Epithelial cell of proximal tubule (primary cell): ENCODE measurements around the gene U2AF1L4. TPM values are rescaled to one million over a fixed set of nuclear protein-coding genes. Genes with fewer than 3 reads are reported as not detected.

Source experiments
- DNase-seq: peaks from one replicate; pipeline ENCODE4 v3.0.0-alpha.2; 2011; ENCODE audit warnings: low read depth
- H3K4me3 ChIP-seq: 2 replicates; pipeline ENCODE4 v1.5.1; 2011; ENCODE audit warnings: low read depth, mild to moderate bottlenecking, low read length
- CTCF ChIP-seq: conservative IDR thresholded peaks from 2 replicates; pipeline ENCODE4 v1.5.1; 2012; ENCODE audit warnings: low read depth, mild to moderate bottlenecking, low read length
- total RNA-seq: library from RNA; depleted of rRNA; stranded (reverse); fragments of >200 nt; gene quantifications from 2 replicates; pipeline ENCODE4 v1.2.3, GENCODE V29; 2015

U2AF1L4 gene
- total RNA-seq, 1 donor from 2014 or later = 5.9 TPM

DNA sequence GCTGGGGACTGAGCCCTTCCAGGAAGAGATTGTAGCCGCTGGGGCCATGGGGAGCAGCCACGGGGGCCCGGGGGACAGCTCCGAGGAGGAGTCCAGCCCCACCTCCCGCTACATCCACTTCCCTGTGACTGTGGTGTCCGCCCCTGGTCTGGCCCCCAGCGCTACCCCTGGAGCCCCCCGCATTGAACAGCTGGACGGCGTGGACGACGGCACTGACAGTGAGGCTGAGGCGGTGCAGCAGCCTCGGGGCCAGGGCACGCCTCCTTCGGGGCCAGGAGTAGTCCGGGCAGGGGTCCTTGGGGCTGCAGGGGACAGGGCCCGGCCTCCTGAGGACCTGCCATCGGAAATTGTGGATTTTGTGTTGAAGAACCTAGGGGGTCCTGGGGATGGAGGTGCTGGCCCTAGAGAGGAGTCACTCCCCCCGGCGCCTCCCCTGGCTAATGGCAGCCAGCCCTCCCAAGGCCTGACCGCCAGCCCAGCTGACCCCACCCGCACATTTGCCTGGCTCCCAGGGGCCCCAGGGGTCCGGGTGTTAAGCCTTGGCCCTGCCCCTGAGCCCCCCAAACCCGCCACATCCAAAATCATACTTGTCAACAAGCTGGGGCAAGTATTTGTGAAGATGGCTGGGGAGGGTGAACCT is 12.6 kb downstream of the U2AF1L4 start:
- no peak overlapping the region for H3K4me3 ChIP-seq
- no peak for DNase-seq

DNA sequence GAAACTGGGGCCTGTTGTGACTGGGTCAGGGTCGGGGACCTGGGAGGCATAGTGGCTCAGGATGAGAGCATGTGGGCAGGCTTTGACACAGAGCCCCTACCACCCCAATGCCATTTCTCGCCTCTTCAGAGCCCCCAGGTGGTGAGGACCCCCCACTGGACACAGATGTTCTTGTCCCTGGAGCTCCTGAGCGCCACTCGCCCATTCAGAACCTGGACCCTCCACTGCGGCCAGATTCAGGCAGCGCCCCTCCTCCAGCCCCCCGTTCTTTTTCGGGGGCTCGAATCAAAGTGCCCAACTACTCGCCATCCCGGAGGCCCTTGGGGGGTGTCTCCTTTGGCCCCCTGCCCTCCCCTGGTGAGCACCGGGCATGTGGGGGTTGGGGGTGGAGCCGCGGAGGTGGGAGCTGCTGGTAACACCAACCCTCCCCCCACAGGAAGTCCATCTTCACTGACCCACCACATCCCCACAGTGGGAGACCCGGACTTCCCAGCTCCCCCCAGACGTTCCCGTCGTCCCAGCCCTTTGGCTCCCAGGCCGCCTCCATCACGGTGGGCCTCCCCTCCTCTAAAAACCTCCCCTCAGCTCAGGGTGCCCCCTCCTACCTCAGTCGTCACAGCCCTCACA is 13.3 kb downstream of the U2AF1L4 start:
- DNase-seq = no peak
- H3K4me3 ChIP-seq = no peak overlapping the region
- no peak for TF ChIP-seq CTCF

More for the DNA sequence above, 12.6 kb downstream of the U2AF1L4 start:
- TF ChIP-seq CTCF = no peak

GRCh38 chr19:35731353-35731752 is 13.9 kb downstream of the U2AF1L4 start:
- DNase-seq = no peak
- no peak overlapping the region for H3K4me3 ChIP-seq
- no peak for TF ChIP-seq CTCF

DNA sequence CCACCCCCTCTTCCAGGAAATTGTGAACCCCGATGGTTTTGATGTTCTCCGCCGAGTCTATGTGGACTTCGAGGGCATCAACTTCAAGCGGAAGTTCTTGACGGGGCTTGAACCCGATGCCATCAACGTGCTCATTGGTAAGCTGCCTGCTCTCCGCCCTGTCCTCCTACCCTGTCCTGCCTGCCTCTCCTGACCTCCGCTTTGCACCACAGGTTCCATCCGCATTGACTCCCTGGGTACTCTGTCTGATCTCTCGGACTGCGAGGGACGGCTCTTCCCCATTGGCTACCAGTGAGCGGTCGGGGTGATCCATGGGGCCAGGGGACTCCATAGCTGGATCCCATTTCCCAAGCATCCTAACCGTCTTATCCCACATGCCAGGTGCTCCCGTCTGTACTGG is 14.9 kb downstream of the U2AF1L4 start:
- TF ChIP-seq CTCF = no peak
- H3K4me3 ChIP-seq = no peak overlapping the region
- no peak for DNase-seq

DNA sequence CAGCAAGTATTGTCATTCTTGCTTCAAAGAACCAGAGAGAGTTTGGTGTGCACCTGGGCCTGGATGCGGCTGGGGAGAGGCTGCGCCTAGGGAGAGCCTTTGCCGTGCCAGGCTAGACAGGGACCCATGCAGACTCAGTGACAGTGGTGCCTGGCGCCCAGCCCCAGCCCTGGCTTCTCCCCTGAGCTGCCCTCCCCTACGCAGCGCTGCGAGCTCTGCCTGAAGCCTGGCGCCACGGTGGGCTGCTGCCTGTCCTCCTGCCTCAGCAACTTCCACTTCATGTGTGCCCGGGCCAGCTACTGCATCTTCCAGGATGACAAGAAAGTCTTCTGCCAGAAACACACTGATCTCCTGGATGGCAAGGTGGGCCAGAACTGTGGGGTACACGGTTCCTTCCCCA is 15.5 kb downstream of the U2AF1L4 start:
- TF ChIP-seq CTCF = no peak

DNA sequence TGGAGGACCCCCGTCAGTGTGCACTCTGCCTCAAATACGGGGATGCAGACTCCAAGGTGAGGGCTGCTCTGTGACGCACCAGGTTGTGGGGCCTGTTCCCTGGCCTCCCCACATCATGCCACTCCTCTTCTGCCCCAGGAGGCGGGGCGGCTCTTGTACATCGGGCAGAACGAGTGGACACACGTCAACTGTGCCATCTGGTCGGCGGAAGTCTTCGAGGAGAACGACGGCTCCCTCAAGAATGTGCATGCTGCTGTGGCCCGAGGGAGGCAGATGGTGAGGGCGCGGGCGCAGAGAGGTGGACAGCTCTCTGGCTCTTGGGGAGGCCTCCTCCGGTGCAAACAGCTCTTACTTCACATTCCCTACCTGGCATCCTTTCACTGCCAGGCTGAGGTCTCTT is 16.2 kb downstream of the U2AF1L4 start:
- no peak for DNase-seq
- no peak for TF ChIP-seq CTCF
- H3K4me3 ChIP-seq = no peak overlapping the region

More for the DNA sequence above, 15.5 kb downstream of the U2AF1L4 start:
- no peak for DNase-seq
- no peak overlapping the region for H3K4me3 ChIP-seq

DNA sequence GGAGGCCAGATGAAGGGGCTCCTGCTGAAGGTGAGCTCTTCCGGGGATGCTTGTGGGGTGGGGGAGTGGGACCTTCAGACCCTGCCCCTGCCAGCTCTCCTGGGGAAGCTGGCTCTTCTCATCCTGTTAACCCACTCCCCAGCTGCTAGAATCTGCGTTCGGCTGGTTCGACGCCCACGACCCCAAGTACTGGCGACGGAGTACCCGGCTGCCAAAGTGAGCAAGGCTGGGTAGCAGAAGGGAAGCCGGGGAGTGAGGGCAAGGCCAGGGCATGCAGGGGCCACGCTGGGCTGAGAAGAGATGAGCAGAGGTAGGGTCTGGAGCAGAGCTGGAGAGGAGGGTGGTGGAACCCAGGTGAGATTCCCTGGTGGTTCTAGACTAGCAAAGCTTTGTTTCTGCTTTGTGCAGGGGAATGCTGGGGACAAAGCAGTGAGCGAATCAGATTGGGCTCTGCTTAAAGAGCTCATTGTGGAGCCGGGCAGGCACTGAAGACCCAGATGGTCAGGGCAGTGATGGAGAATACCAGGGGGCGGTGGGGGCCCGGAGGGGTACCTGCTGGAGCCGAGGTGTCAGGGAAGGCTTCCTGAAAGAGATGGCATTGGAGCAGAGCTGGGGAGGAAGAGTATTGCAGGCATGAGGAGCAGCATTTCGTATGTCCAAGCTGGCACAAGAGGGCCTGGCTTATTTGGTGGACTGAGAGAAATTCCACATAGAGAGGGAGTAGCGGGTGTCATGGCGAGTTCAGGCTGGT is 17.1 kb downstream of the U2AF1L4 start:
- TF ChIP-seq CTCF = no peak
- no peak overlapping the region for H3K4me3 ChIP-seq
- DNase-seq = no peak
